RWPE2 (cell line): ENCODE data around the gene NUDCD2.
A peak's percentile ranks its signal among the peaks of the same experiment; 100 is the strongest.
"Not testable (repeated sequence)": the region's sequence is repeated elsewhere in the genome, so short reads cannot be mapped to it uniquely, and the experiment has no call there.

ENCODE experiments used
- ATAC-seq: fragments of 200-7000 bp; cut with Tn5 transposase; 3 replicates; pipeline ENCODE4 v1.9.1; 2021; ENCODE audit warnings: low read depth
- DNase-seq: peaks from one replicate; pipeline ENCODE4 v3.0.0-alpha.2; 2020; ENCODE audit warnings: low spot score
- H3K27ac ChIP-seq: fragments of 450-650 bp; 2 replicates; pipeline ENCODE4 v1.5.1; 2017; ENCODE audit warnings: mild to moderate bottlenecking; ENCODE audit not compliant: poor library complexity, severe bottlenecking
- H3K27me3 ChIP-seq: fragments of 250-450 bp; sonication (Bioruptor Pico); 2 replicates; pipeline ENCODE4 v1.5.1; 2021; ENCODE audit warnings: mild to moderate bottlenecking, moderate library complexity; ENCODE audit not compliant: insufficient read depth, poor library complexity, severe bottlenecking
- H3K36me3 ChIP-seq: fragments of 250-450 bp; sonication (Bioruptor Pico); 2 replicates; pipeline ENCODE4 v1.5.1; 2020; ENCODE audit warnings: low read depth, mild to moderate bottlenecking, moderate library complexity
- H3K4me1 ChIP-seq: fragments of 250-450 bp; sonication (Bioruptor Pico); 2 replicates; pipeline ENCODE4 v1.5.1; 2021; ENCODE audit warnings: mild to moderate bottlenecking, moderate library complexity; ENCODE audit not compliant: insufficient read depth, poor library complexity, severe bottlenecking
- H3K4me3 ChIP-seq: fragments of 250-450 bp; sonication (Bioruptor Pico); 2 replicates; pipeline ENCODE4 v1.5.1; 2021; ENCODE audit warnings: mild to moderate bottlenecking, moderate library complexity; ENCODE audit not compliant: severe bottlenecking
- H3K9me3 ChIP-seq: fragments of 250-450 bp; sonication (Bioruptor Pico); 2 replicates; pipeline ENCODE4 v1.5.1; 2021; ENCODE audit warnings: mild to moderate bottlenecking, moderate library complexity; ENCODE audit not compliant: severe bottlenecking
- TF ChIP-seq, protein P1 (sequence below): fragments of 450-650 bp; IDR thresholded peaks from one replicate; pipeline ENCODE4 v1.5.1; 2017; ENCODE audit warnings: mild to moderate bottlenecking, moderate library complexity; ENCODE audit not compliant: poor library complexity, severe bottlenecking

NUDCD2 gene

DNA sequence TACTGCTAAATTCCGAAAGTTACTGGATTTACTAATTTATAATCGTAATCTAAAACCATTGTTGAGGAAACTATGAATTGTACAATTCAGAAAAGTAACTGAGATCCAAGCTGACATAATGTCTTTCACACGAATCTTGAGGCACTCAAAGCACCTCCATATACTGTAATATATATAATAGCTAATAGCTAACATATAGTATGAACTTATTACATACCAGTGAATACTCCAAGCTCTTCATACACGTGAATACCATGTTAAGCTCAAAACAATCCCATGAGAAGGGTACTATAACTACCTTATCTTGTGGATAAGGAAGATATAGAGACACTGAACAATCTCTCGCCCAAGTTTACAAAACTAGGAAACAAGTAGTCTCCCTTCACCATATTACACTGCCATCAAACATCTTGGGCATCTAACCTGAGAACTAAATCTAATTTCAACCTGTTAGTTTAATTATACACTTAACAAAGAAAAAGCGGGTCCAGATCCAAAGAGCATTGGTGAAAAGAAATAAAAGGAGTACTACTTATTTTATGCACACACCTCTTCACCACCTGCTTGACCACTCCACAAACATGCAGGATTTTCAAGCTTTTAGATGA is 1.0 kb downstream of the NUDCD2 start:
- ATAC-seq (no peak), DNase-seq (no peak)
- TF ChIP-seq, protein P1, sequence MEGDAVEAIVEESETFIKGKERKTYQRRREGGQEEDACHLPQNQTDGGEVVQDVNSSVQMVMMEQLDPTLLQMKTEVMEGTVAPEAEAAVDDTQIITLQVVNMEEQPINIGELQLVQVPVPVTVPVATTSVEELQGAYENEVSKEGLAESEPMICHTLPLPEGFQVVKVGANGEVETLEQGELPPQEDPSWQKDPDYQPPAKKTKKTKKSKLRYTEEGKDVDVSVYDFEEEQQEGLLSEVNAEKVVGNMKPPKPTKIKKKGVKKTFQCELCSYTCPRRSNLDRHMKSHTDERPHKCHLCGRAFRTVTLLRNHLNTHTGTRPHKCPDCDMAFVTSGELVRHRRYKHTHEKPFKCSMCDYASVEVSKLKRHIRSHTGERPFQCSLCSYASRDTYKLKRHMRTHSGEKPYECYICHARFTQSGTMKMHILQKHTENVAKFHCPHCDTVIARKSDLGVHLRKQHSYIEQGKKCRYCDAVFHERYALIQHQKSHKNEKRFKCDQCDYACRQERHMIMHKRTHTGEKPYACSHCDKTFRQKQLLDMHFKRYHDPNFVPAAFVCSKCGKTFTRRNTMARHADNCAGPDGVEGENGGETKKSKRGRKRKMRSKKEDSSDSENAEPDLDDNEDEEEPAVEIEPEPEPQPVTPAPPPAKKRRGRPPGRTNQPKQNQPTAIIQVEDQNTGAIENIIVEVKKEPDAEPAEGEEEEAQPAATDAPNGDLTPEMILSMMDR, result no peak
- peaks cover 46% of the 10 kb centered on the region for H3K36me3 ChIP-seq
- H3K27me3 ChIP-seq, result no peaks in the 10 kb centered on the region
- no peaks in the 10 kb centered on the region for H3K9me3 ChIP-seq
- H3K4me1 ChIP-seq, result peaks cover 22% of the 10 kb centered on the region
- H3K27ac ChIP-seq, result peak overlapping the region; percentile 86
- H3K4me3 ChIP-seq, result peak overlapping the region; percentile 63

DNA sequence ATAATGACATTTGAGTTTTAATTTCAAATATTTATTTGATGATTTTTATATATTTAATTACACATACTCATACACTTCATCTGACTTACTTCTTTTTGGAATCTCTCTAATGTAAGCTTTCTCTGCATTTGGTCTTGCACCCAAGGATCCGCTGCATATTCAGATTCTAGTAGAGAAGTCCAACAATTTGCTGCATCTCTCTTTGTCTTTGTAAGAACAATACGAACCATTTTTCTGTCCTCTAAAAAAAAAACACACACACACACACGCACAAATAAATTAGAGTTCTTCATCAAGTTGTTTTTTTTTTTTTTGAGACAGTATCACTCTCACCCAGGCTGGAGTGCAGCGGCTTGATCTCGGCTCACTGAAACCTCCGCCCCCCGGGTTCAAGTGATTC is 3.1 kb downstream of the NUDCD2 start:
- Histone ChIP-seq H3K27ac (no peak overlapping the region), H3K36me3 (peaks cover 56% of the 10 kb centered on the region), H3K27me3 (no peaks in the 10 kb centered on the region), H3K9me3 (no peaks in the 10 kb centered on the region), H3K4me3 (no peak overlapping the region), H3K4me1 (peaks cover 12% of the 10 kb centered on the region)
- ATAC-seq (no peak), DNase-seq (no peak)
- TF ChIP-seq, protein P1, result no peak

DNA sequence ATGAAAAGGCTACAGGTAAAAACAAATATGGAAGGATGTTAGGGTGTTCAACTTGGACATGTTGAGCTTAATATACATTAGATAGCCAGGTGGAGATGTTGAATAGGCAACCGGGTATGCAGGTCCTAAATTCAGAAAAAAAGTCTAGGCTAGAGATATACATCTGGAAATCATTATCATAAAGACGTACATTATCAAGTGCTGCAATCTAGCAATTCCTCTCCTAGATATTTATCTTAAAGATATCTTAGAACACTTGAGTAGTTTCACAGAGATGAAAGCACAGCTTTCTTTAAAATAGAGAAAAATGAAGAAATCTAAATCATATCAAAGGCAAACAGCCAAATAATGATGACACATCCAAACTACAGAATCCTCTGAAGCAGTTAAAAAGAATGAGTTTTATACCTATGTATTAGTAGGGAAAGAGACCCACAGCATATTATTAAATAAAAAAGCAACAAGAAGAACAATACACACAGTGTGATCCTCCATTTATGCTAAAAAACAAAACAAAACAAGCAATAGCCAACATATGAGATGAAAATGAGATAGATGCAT is 3.8 kb downstream of the NUDCD2 start:
- Histone ChIP-seq H3K36me3 (peaks cover 63% of the 10 kb centered on the region), H3K4me1 (peaks cover 12% of the 10 kb centered on the region), H3K9me3 (no peaks in the 10 kb centered on the region), H3K4me3 (no peak overlapping the region), H3K27me3 (no peaks in the 10 kb centered on the region), H3K27ac (no peak overlapping the region)
- DNase-seq (no peak), ATAC-seq (no peak)
- TF ChIP-seq, protein P1, result no peak

GRCh38 chr5:163455406-163455805 is 4.5 kb downstream of the NUDCD2 start:
- DNase-seq, H3K9me3 ChIP-seq, H3K4me3 ChIP-seq, H3K27ac ChIP-seq, ATAC-seq, H3K27me3 ChIP-seq: not testable (repeated sequence)
- H3K4me1 ChIP-seq, result peaks cover 12% of the 10 kb centered on the region
- H3K36me3 ChIP-seq, result peaks cover 70% of the 10 kb centered on the region

- H3K4me1 ChIP-seq, result peaks cover 12% of the 10 kb centered on the region
- DNase-seq (no peak), ATAC-seq (no peak)
- no peak overlapping the region for H3K27ac ChIP-seq
- TF ChIP-seq, protein P1, result no peak
- no peaks in the 10 kb centered on the region for H3K9me3 ChIP-seq
- H3K27me3 ChIP-seq, result no peaks in the 10 kb centered on the region
- no peak overlapping the region for H3K4me3 ChIP-seq
- H3K36me3 ChIP-seq, result peaks cover 87% of the 10 kb centered on the region
Observed at GRCh38 chr5:163453705-163454104, 6.2 kb downstream of the NUDCD2 start.
